ENCODE data around the gene SSR1.

DNA sequence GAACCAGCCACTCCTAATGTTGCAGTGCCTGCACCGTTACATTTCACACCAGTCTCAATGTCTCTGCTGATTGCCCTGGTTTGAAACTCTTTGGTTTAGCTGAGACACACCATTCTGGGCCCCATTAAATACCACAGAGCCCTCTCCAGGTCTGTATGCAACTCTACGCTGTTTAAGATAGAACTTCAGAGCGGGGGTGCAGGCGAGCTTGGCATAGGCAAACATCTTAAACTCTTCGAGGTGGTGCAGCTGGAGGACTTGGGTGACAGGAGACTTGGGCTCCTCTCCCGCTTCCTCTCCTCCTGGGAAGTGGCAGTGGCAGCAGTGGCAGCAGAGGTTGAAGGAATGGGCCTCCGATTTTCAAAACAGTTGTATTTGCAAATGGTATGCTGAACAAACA, 18.5 kb upstream of the SSR1 start:
- no peak for TF ChIP-seq JUNB (IDR thresholded peaks at IDR 0.05; ENCODE audit: unreplicated experiment)
- no peak for TF ChIP-seq EZH2 (IDR thresholded peaks at IDR 0.05; ENCODE audit: low read depth, unreplicated experiment)
- no peak for TF ChIP-seq EZH2phosphoT487 (IDR thresholded peaks at IDR 0.05; ENCODE audit: unreplicated experiment)
- TF ChIP-seq POLR2AphosphoS5 (IDR thresholded peaks at IDR 0.05; ENCODE audit: low read depth), result no peak
- TF ChIP-seq, protein P1, sequence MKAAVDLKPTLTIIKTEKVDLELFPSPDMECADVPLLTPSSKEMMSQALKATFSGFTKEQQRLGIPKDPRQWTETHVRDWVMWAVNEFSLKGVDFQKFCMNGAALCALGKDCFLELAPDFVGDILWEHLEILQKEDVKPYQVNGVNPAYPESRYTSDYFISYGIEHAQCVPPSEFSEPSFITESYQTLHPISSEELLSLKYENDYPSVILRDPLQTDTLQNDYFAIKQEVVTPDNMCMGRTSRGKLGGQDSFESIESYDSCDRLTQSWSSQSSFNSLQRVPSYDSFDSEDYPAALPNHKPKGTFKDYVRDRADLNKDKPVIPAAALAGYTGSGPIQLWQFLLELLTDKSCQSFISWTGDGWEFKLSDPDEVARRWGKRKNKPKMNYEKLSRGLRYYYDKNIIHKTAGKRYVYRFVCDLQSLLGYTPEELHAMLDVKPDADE (IDR thresholded peaks at IDR 0.05), result no peak
- TF ChIP-seq, protein P2, sequence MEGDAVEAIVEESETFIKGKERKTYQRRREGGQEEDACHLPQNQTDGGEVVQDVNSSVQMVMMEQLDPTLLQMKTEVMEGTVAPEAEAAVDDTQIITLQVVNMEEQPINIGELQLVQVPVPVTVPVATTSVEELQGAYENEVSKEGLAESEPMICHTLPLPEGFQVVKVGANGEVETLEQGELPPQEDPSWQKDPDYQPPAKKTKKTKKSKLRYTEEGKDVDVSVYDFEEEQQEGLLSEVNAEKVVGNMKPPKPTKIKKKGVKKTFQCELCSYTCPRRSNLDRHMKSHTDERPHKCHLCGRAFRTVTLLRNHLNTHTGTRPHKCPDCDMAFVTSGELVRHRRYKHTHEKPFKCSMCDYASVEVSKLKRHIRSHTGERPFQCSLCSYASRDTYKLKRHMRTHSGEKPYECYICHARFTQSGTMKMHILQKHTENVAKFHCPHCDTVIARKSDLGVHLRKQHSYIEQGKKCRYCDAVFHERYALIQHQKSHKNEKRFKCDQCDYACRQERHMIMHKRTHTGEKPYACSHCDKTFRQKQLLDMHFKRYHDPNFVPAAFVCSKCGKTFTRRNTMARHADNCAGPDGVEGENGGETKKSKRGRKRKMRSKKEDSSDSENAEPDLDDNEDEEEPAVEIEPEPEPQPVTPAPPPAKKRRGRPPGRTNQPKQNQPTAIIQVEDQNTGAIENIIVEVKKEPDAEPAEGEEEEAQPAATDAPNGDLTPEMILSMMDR (conservative IDR thresholded peaks at IDR 0.05; ENCODE audit: low read depth in 2 of 2), result no peak
- TF ChIP-seq, protein P3, sequence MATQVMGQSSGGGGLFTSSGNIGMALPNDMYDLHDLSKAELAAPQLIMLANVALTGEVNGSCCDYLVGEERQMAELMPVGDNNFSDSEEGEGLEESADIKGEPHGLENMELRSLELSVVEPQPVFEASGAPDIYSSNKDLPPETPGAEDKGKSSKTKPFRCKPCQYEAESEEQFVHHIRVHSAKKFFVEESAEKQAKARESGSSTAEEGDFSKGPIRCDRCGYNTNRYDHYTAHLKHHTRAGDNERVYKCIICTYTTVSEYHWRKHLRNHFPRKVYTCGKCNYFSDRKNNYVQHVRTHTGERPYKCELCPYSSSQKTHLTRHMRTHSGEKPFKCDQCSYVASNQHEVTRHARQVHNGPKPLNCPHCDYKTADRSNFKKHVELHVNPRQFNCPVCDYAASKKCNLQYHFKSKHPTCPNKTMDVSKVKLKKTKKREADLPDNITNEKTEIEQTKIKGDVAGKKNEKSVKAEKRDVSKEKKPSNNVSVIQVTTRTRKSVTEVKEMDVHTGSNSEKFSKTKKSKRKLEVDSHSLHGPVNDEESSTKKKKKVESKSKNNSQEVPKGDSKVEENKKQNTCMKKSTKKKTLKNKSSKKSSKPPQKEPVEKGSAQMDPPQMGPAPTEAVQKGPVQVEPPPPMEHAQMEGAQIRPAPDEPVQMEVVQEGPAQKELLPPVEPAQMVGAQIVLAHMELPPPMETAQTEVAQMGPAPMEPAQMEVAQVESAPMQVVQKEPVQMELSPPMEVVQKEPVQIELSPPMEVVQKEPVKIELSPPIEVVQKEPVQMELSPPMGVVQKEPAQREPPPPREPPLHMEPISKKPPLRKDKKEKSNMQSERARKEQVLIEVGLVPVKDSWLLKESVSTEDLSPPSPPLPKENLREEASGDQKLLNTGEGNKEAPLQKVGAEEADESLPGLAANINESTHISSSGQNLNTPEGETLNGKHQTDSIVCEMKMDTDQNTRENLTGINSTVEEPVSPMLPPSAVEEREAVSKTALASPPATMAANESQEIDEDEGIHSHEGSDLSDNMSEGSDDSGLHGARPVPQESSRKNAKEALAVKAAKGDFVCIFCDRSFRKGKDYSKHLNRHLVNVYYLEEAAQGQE (IDR thresholded peaks at IDR 0.05; ENCODE audit: unreplicated experiment), result no peak
- TF ChIP-seq STAT1 (IDR thresholded peaks at IDR 0.05; ENCODE audit: unreplicated experiment), result no peak
- TF ChIP-seq ZNF331 (CRISPR knock-in tag; IDR thresholded peaks at IDR 0.05; ENCODE audit: low read depth), result no peak
- TF ChIP-seq ZNF114 (CRISPR knock-in tag; IDR thresholded peaks at IDR 0.05), result no peak
